LHCN-M2 (cell line): Measurements from ENCODE around the gene OLFML1. TPM values are rescaled to one million over a fixed set of nuclear protein-coding genes. Genes with fewer than 3 reads are reported as not detected.

Source experiments
- DNase-seq: peaks from one replicate; pipeline ENCODE4 v3.0.0-alpha.2; 2012; ENCODE audit warnings: low read depth
- total RNA-seq: library from RNA; depleted of rRNA; stranded (reverse); fragments of >200 nt; gene quantifications from 2 replicates; pipeline ENCODE4 v1.2.3, GENCODE V29; 2014

Gene OLFML1
- total RNA-seq, 1 experiment from 2014 or later = not detected

GRCh38 chr11:7480113-7480512, 5.2 kb upstream of the OLFML1 start:
- DNase-seq = no peak

- DNase-seq = no peak
Observed at GRCh38 chr11:7484131-7484530, 1.2 kb upstream of the OLFML1 start.

- no peak for DNase-seq
Observed at GRCh38 chr11:7484645-7485044, 661 bp upstream of the OLFML1 start.

GRCh38 chr11:7486098-7486780, 933 bp downstream of the OLFML1 start:
- no peak for DNase-seq

GRCh38 chr11:7486781-7487140, 1.5 kb downstream of the OLFML1 start:
- DNase-seq = no peak

GRCh38 chr11:7487360-7487759, 2.1 kb downstream of the OLFML1 start:
- DNase-seq = no peak

GRCh38 chr11:7488681-7489080, 3.4 kb downstream of the OLFML1 start:
- DNase-seq = no peak

GRCh38 chr11:7489376-7489775, 4.1 kb downstream of the OLFML1 start:
- no peak for DNase-seq

GRCh38 chr11:7490054-7490453, 4.7 kb downstream of the OLFML1 start:
- DNase-seq = peak; percentile 22

- DNase-seq = no peak
Observed at GRCh38 chr11:7490535-7490934, 5.2 kb downstream of the OLFML1 start.

GRCh38 chr11:7492253-7492652, 6.9 kb downstream of the OLFML1 start:
- no peak for DNase-seq

GRCh38 chr11:7493670-7494069, 8.4 kb downstream of the OLFML1 start:
- DNase-seq = no peak

GRCh38 chr11:7494086-7494745, 8.9 kb downstream of the OLFML1 start:
- no peak for DNase-seq

- DNase-seq = no peak
Observed at GRCh38 chr11:7495882-7496551, 10.7 kb downstream of the OLFML1 start.

GRCh38 chr11:7498193-7498592, 12.9 kb downstream of the OLFML1 start:
- DNase-seq = no peak

- DNase-seq = no peak
Observed at GRCh38 chr11:7499081-7499480, 13.8 kb downstream of the OLFML1 start.

GRCh38 chr11:7500251-7500650, 14.9 kb downstream of the OLFML1 start:
- no peak for DNase-seq

GRCh38 chr11:7501251-7501650, 15.9 kb downstream of the OLFML1 start:
- no peak for DNase-seq

- no peak for DNase-seq
Observed at GRCh38 chr11:7501894-7502293, 16.6 kb downstream of the OLFML1 start.

GRCh38 chr11:7506243-7506642, 20.9 kb downstream of the OLFML1 start:
- DNase-seq = no peak

- DNase-seq = no peak
Observed at GRCh38 chr11:7508087-7508486, 22.8 kb downstream of the OLFML1 start.

- DNase-seq = no peak
Observed at GRCh38 chr11:7509966-7510365, 24.7 kb downstream of the OLFML1 start.

GRCh38 chr11:7511401-7511800, 26.1 kb downstream of the OLFML1 start:
- DNase-seq = peak; percentile 50
